HG03175 (cell line): ENCODE data around the gene IQSEC1.
A peak's percentile ranks its signal among the peaks of the same experiment; 100 is the strongest.

Source experiments
- ATAC-seq: cut with Tn5 transposase; IDR thresholded peaks from one replicate; pipeline ENCODE4 v1.9.1; 2021; ENCODE audit warnings: mild to moderate bottlenecking, moderate library complexity; ENCODE audit not compliant: unreplicated experiment

Gene IQSEC1

DNA sequence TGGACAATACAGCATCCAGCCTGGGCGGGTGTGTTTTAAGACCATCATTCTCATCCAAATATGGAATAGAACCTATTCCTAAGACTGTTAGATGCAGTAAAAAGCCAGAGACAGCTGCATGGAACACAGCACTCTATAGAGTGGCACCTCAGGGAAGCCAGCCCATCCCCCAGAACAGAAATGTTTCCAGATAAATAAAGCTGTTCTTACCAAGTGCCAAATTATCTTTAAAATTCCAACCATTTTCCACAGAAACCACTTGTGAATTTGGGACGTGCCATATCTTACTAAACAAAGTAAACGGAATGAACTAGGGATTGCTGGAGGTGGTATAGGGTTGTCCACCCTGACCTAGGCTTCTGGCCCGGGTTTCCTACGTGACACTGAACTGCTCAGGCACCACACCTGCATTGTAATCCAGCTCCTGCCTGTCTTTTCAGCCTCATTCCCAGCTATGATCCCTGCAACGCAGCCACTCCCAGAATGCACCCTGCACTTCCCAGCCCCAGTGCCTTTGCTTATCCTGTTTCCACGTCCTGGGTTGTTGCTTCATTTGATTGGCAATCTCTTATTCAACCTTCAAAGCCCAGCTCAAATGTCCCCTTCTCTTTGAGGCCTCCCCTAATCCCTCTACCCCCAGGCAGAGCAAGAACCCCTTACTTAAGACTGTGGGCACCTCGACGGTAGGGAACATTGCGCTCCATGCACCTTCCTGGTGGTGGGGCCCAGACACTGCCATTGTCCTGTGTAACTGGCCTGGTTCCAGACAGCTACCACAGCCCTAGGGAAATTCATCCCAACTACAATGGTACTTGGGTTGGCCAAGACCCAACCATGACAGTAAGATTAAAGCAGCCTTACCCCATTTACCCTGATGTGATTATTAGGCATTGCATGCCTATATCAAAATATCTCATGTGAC, 100.2 kb downstream of the IQSEC1 start:
- ATAC-seq, result no peak

DNA sequence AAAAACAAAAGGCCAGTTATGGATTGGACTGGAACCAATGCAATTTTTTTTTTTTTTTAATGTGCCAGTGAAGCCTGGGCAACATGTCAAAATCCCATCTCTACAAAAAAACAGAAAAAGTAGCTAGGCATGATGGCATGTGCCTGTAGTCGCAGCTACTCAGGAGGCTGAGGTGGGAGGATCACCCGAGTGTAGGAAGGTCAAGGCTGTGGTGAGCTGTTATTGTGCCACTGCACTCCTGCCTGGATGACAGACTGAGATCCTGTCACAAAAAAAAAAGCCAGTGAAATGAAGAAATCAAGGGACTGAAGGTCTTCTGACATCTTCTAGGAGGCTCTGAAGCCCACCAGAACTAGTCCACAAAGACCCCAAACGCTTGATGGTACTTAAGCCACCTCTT, 101.2 kb downstream of the IQSEC1 start:
- ATAC-seq, result no peak

DNA sequence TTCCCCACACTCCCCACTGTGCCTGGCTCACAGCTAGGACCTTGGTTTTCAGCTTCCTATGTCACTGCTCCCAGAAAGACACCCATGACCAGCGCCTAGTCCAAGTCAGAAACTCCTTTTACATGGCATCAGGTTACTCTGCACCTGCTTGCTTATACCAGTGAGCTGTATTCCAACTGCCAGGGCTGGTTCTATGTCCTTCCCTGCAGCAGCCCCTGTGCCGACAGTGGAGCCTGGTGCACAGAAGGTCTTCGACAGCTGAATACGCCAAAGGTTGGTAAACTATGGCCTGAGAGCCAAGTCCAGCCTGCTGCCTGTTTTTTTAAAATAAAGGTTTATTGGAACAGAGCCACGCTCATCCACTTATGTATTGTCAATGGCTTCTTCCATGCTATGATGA, 102.5 kb downstream of the IQSEC1 start:
- no peak for ATAC-seq

DNA sequence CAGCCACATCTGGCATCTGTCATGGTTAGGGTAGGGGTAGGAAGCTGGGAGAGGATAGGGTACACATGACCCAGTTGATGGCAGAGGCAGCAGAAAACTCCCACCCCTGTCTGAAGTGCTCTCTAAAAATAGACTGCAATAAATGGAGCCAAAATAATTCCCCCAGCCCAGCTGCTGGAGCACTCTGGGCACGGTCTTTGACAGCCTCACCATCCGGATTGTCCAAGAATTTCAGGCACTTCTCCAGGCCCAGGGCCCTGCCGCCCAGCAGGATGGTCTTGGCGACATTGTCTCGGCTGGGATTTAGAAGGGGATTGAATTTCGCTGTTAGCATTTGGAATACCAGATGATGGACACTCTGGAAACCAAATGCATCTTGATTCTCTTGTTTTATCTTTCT, 103.7 kb downstream of the IQSEC1 start:
- no peak for ATAC-seq

DNA sequence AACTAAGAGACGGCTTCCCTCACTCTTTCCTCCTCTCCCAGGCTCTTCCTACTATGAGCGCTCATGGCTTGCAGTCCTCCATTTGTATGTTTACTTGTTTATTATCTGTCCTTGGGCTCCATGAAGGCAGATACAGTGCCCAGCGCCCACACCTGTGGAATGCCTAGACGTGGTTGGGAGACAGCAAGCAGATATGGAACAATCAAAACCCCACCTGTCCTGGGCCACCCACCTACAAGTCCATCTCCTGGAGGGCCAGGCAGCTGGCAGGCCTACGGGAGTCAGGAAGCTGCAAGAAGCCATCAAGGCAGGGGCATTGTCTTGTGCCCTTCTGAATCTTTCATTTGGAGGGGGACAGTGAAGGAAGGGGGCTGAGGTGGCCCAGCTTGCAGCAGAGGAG, 104.7 kb downstream of the IQSEC1 start:
- no peak for ATAC-seq

DNA sequence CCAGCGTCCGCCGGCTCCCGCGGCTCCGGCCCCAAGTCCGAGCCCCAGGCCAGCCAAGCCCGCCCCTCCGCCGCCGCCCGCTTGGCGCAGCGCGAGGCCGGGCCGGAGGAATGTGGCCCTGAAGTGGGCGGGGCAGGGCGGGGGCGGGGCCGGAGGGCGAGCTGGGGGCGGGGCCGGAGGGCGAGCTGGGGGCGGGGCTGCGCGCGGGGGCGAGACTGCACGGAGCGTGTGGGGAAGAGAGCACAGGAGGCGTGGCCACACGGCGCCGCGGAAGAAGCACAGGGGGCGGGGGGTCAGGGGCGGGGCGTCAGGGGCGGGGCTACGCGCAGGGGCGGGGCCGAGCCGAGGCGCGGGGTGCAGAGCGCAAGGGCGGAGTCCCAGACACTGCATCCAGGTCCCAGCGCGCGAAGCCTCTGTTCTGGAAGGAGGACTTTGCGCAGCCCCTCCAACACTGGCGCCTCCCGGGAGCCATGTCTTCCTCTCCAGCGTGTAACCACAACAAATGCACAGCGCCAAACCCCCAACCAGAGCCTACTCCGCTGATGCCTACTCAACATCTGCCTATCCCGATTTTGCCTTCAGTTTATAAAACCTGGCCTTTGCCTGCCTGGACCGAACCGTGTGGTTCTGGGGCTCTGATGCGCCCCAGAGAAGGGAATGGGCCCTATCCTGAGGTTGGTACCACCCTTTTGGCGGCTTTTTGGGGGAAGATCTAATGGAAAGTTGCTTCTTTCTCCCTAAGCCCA, 105.5 kb downstream of the IQSEC1 start:
- ATAC-seq, result peak; percentile 79

DNA sequence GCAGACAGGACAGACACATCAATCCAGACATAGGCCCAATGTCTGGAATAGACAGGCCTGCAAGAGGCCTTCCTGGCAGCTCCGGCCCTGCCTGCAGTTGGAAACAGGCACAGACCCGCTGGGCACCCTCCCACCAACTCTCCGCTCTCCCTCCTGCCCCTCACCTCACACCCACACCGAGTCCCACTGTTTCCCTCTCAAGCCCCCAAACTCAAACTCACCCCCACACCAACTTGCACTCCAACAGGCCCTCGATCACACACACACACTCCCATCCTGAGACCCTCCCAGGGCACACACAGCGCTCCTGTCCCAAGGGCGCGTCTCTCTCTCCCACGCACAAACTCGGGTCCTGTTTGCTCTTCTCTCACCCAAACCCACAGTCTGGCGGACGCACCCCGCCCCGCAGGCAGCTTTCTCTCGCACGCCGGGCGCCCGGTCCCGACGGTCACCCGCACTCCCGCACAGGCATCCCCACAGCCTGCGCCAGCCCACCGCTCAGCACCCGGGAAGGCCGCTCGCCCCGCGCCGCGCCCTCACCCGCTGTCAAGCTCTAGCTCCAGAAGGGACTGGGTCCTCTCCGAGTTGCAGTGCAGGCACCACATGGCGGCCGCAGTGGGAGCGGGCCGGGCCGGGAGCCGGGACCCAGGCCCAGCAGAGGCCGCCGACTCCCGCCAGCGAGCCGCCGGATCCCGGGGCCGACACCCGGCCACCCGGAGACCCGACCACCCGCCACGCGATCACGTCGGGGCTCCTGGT, 106.2 kb downstream of the IQSEC1 start:
- peak; percentile 26 for ATAC-seq

DNA sequence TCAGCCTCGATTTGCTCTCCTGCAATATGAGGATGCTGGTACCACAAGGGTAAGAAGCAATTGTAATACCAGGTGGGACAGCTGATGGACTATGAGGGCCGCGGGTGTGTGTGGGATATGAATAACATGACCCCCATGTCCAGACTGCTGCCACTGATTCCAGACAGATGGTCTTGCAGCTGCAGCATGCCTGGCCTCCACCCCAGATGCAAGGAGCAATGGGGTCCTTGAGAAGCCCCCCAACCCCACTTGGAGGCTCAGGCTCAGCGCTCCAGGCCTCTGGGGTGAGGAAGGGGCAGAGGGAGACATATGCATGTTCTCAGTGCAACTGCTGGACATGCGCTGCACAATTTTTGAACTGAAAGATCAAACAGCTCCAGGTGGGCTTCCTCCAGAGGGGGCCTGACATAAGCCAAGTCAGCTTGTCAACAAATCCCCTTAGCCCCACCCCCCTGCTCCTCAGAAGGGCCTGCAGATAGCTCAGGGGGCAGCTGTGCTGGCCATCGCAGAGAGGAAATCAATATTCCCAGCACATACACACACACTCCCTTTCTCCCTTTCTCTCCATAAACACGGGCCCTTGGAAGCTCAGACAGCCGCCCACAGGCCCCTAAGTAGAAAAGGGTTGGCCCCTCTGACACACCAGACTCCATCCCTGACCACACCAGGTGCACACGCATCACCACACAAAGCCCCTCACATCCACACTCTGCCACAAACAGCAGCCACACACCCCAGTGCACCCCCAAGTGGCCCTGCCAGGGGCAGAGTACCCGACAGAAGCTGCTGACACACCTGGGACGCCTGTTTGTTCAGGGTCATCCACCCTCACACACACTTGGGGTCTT, 107.0 kb downstream of the IQSEC1 start:
- ATAC-seq, result no peak

DNA sequence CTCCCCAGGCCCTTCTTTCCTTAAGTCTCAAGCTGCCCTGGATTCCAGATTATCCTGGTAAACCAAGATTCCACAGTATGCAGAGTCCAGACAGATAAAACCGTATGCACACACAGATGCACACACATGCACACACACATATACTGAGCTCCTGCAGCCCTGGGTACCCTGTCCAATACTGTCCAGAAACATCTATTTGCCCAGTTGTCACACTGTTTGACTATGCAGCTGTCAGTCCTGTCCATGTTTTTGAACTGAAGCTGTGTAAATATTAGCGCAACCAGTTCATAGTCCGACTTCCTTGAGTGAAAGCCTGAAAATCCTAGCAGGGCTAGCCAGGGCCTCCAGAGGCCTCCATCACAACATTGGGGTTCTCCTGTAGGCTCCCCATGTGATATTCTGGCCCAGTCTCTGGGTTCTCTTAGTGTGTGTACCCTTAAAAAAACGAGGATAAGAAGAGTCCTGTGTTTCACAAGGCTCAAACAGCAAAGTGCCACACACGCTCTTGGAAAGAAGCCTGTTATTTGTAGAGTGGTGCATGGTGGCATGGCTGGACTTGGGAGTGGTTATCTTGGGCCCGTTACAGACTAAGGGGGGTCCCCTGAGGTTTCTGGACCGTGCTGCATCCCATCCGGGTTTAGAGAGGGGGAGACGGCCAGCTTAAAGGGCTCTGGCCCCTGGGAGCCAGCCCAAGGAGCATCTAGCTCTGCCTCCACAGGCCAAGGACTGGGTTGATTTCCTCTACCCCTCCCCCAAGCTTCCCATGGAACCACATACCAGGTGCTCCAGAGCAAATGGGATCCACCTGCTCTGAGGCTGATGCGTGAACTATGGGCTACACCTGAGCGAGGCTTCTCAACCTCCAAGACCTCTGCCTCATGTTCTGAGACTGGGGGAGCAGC, 108.3 kb downstream of the IQSEC1 start:
- ATAC-seq, result no peak

DNA sequence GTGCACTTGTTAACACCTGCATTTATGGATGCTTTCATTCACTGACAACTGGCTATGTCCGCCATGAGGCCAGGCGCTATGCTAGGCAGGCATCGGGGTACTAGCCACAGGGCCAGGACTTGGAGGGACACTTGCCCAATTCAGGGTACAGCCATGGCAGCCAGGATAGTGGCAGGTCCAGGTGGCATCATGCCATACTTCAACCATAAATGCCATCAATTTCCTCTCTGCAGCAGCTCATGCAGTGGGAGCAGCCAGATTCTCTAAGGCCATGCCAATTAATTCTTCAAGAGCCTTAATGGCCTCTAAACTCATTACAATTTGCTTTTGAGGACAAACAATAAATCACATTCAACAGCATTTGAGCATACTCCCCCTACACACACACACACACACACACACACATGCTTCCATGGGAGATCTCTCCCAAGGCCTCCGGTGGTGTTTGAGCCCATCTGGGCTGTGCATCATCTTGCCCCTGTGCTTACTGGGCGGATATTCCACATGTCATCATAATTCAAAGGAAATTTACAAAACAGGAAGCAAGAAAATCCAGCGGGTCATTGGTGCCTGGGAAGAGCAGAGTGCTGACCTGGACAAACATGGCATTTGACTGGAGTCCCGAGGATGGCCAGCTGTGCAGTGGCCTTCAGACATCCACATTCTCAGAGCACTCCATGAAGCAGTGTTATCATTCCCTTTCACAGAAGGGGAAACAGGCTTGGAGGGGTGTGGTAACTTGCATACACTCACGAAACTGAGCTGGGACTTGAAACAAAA, 109.1 kb downstream of the IQSEC1 start:
- no peak for ATAC-seq

DNA sequence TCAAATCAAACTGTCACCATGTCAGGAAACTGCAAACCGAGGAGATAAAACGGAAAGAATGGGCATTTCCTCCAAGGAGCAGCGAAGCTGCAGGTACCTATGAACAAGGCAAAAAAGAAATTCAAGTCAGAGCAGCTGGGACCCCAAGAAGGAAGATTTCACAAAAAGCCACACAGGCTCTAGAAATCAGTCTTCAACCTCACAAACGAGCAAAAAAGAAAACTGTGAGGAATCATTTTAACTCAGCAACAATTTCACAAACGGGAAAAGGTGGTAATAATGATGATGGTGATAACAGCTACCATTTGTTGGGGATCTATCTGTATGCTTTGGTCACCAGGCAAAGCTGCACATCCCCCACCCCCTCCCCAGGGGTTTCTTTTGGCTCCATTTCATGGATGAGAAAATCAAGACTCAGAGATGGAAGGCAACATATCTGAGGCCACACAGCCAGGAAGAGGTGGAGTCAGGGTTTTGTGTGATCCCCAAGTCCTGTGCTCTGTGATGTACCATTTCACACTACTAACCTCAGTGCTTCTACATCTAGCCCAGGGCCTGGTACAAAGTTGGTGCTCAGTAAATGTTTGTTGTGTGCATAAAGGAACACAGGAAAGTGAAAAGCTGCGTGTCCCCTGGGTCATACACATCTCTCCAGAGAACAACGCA, 109.9 kb downstream of the IQSEC1 start:
- ATAC-seq, result no peak

DNA sequence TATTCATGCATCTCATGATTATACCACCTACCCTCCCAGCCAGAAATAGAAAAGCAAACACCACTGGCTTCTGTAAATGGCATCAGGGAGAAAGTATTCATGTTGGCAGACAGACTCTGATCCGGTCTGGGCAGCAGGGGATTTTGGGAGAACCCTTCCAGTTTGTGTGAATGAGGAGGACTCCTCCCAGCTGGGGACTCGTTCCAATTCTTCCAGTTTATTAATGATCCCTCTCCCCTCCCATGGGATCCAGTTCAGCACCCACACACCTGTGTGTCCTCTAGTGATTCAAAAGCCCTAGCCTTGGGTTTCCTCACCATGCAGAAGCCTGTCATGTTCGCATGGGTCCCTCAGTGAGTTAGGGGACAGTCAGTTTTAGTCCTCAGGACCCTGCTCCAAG, 110.9 kb downstream of the IQSEC1 start:
- ATAC-seq, result no peak

DNA sequence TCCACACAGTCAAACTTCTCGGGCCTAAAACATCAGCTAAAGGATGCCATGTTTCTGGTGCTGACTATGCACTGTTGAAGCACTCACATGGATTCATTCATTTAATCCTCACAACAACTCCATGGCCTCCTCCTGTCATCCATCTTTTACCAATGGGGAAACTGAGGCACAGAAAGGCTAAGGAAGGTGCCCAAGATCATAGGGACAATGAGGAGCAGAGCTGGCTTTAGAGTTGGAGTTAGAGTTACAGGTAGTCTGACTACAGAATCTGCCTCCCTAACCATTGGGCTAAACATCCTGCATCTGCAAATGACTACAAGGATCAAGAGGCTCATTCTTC, 111.6 kb downstream of the IQSEC1 start:
- no peak for ATAC-seq

DNA sequence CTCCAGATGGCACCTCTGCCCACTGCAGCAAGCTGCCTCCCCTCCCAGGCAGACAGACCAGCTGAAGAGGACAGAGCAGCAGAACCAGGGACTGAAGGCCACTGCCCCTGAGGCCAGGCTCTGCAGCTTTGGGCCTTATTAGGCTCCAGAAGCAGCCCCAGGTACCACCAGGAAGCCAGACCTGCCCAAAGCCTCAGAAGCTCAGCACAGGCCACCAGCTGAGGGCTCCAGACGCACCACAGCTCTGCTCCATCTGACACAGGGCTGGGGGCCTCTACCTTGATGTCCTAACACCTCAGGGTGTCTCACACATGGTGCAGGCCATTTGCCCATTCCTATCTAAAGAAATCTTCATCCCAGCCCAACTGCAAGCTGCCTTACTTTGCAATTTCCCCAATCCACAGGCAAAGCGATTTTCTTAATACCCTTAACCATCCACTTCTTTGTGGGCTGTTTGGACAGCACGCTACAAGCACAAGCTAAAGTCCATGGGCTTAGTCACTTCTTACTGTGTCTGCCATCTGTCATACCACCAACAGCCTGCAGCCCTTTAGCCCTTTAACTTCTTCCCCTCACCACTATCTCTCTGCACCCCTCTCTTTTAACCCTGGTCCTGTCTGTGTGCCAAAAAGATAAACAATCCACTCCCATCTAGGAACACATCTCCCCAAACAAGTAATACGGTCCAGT, 112.1 kb downstream of the IQSEC1 start:
- ATAC-seq, result no peak

DNA sequence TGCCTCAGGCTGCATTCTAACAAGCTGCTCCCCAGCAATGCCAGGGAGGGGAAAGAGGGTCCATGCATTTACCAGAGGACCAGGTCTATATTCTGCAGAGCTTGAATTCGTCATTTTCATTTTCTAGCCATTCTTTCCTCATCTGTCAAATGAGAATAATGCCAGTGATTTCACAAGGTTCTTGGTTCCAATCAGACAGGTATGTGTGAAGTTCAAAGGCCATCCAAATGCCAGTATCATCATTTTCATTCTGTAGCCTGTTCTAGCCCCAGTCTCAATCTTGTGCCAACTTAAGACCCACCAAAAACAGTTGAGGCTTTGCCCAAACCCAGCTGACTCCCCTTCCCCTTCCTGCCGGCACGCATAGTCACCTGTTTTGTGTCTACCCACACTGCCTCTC, 112.7 kb downstream of the IQSEC1 start:
- ATAC-seq, result no peak

DNA sequence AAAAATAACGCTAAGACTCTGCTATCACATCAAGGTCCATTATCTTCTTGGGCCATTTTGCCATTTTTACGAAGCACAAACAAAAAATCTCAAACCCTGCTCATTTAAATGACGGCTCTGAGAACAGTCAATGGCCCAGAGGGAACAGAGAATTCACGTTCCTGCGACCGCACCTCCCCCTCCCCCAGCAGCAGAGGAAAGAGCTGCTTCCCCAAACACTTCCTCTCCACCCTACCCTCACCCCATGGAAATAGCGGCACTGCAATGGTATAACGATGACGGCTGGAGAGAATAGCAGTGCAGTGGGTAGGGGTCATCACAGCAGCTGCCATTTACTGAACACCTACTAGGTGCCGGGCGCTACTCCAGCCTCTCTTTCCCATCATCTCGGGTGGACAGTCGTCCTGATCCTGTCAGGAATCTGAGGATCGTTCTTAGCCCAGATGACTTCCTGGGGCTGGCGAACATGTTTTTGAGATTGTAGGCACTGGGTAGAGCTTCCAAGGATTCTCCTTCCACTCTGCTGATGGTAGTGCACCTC, 113.3 kb downstream of the IQSEC1 start:
- ATAC-seq, result no peak

DNA sequence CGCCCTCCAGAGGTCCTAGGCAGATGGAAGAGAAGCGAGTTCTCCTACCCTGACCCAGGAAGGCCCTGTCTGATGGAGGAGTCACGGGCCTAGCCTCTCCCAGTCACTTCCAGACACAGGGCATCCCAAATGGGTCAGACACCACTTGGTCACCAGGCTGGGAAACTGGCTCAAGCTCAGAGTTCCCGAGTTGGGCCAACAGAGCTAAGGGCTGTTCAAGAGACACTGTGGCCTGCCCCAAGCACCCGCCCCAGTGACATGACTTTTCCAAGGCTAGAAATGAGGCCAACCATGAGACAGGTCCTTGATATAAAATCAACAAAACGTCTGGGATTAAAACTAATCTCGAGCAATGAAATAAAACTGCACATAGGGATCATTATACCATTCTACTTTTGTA, 113.8 kb downstream of the IQSEC1 start:
- no peak for ATAC-seq
